GM21723 (cell line): ENCODE results near the gene FNDC3B.
"Not testable (repeated sequence)": the region's sequence is repeated elsewhere in the genome, so short reads cannot be mapped to it uniquely, and the experiment has no call there.

ENCODE experiments used
- ATAC-seq: cut with Tn5 transposase; IDR thresholded peaks from one replicate; pipeline ENCODE4 v1.9.1; 2021; ENCODE audit warnings: mild to moderate bottlenecking, moderate library complexity; ENCODE audit not compliant: unreplicated experiment

FNDC3B gene

GRCh38 chr3:172254542-172254941 lies 215.2 kb downstream of the FNDC3B start:
- ATAC-seq: no peak

GRCh38 chr3:172255321-172255720 lies 215.9 kb downstream of the FNDC3B start:
- not testable (repeated sequence) for ATAC-seq

- no peak for ATAC-seq
Measured at GRCh38 chr3:172256101-172256734, 216.8 kb downstream of the FNDC3B start.

GRCh38 chr3:172257648-172258400 lies 218.4 kb downstream of the FNDC3B start:
- ATAC-seq: no peak

- no peak for ATAC-seq
Measured at GRCh38 chr3:172258624-172259023, 219.2 kb downstream of the FNDC3B start.

GRCh38 chr3:172259111-172259541 lies 219.7 kb downstream of the FNDC3B start:
- ATAC-seq: no peak

- no peak for ATAC-seq
Measured at GRCh38 chr3:172259726-172260248, 220.4 kb downstream of the FNDC3B start.

GRCh38 chr3:172260381-172260780 lies 221.0 kb downstream of the FNDC3B start:
- ATAC-seq: no peak

- ATAC-seq: no peak
Measured at GRCh38 chr3:172261054-172261453, 221.7 kb downstream of the FNDC3B start.

GRCh38 chr3:172262991-172263608 lies 223.7 kb downstream of the FNDC3B start:
- no peak for ATAC-seq

- no peak for ATAC-seq
Measured at GRCh38 chr3:172263781-172264486, 224.6 kb downstream of the FNDC3B start.

GRCh38 chr3:172266103-172266502 lies 226.7 kb downstream of the FNDC3B start:
- ATAC-seq: no peak

- no peak for ATAC-seq
Measured at GRCh38 chr3:172268425-172268824, 229.0 kb downstream of the FNDC3B start.

GRCh38 chr3:172268868-172269267 lies 229.5 kb downstream of the FNDC3B start:
- ATAC-seq: no peak

- ATAC-seq: peak; percentile 99
Measured at GRCh38 chr3:172270557-172271166, 231.3 kb downstream of the FNDC3B start.

- no peak for ATAC-seq
Measured at GRCh38 chr3:172271386-172271976, 232.1 kb downstream of the FNDC3B start.

GRCh38 chr3:172272698-172273097 lies 233.3 kb downstream of the FNDC3B start:
- no peak for ATAC-seq

GRCh38 chr3:172273378-172273777 lies 234.0 kb downstream of the FNDC3B start:
- ATAC-seq: no peak

GRCh38 chr3:172274906-172275305 lies 235.5 kb downstream of the FNDC3B start:
- no peak for ATAC-seq

GRCh38 chr3:172275586-172275985 lies 236.2 kb downstream of the FNDC3B start:
- ATAC-seq: no peak
